Measurements from ENCODE around the gene PRKCE.

Gene PRKCE

GRCh38 chr2:45683292-45683691 lies 31.8 kb downstream of the PRKCE start:
- no peak overlapping the region for H3K4me3 ChIP-seq (ENCODE audit: control insufficient read depth, low read depth, low read length)
- no peak for DNase-seq (ENCODE audit: low read depth)
- TF ChIP-seq, protein P1, sequence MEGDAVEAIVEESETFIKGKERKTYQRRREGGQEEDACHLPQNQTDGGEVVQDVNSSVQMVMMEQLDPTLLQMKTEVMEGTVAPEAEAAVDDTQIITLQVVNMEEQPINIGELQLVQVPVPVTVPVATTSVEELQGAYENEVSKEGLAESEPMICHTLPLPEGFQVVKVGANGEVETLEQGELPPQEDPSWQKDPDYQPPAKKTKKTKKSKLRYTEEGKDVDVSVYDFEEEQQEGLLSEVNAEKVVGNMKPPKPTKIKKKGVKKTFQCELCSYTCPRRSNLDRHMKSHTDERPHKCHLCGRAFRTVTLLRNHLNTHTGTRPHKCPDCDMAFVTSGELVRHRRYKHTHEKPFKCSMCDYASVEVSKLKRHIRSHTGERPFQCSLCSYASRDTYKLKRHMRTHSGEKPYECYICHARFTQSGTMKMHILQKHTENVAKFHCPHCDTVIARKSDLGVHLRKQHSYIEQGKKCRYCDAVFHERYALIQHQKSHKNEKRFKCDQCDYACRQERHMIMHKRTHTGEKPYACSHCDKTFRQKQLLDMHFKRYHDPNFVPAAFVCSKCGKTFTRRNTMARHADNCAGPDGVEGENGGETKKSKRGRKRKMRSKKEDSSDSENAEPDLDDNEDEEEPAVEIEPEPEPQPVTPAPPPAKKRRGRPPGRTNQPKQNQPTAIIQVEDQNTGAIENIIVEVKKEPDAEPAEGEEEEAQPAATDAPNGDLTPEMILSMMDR (conservative IDR thresholded peaks at IDR 0.05; ENCODE audit: control insufficient read depth, insufficient read depth, low read depth, low read length) = no peak

DNA sequence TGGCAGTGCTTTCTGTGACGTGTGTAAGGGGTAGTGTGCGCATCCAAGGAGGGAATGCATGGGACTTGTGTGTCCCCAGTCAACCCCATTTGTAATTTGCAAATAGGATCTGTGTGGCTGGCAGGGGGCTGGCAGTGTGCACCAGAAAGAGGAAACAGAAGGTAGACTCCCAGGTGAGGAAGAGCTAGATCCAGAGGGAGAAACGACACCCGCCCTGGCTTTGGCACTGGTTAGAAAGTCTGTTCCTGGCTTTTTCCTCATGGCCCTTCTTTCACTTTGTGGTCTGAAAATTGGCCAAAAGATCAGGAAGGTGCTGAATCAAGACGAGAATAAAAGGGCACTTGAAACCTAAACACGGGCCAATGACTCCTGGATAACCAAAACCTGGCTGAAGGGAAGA lies 33.3 kb downstream of the PRKCE start:
- DNase-seq (ENCODE audit: low read depth) = no peak
- TF ChIP-seq, protein P1 (conservative IDR thresholded peaks at IDR 0.05; ENCODE audit: control insufficient read depth, insufficient read depth, low read depth, low read length) = no peak
- H3K4me3 ChIP-seq (ENCODE audit: control insufficient read depth, low read depth, low read length) = no peak overlapping the region

DNA sequence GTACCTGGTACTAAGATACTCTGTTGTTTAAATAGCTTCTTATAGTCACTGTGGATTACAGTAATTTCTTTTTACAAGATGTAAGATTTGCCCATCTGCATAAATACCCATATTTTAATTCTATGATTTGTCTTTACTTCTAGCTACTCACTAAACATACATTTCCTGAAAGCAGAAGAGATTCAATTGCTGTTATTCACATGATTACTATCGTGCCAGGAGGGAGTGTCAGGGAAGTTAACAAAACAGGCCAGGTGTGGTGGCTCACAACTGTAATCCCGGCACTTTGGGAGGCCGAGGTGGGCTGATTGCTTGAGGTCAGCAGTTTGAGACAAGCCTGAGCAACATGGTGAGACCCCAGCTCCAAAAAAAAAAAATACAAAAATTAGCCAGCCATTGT lies 33.8 kb downstream of the PRKCE start:
- no peak overlapping the region for H3K4me3 ChIP-seq (ENCODE audit: control insufficient read depth, low read depth, low read length)
- DNase-seq (ENCODE audit: low read depth) = no peak
- TF ChIP-seq, protein P1 (conservative IDR thresholded peaks at IDR 0.05; ENCODE audit: control insufficient read depth, insufficient read depth, low read depth, low read length) = no peak

- no peak overlapping the region for H3K4me3 ChIP-seq (ENCODE audit: control insufficient read depth, low read depth, low read length)
- TF ChIP-seq, protein P1 (conservative IDR thresholded peaks at IDR 0.05; ENCODE audit: control insufficient read depth, insufficient read depth, low read depth, low read length) = no peak
- no peak for DNase-seq (ENCODE audit: low read depth)
These were observed 36.5 kb downstream of the PRKCE start for GRCh38 chr2:45687964-45688363.

DNA sequence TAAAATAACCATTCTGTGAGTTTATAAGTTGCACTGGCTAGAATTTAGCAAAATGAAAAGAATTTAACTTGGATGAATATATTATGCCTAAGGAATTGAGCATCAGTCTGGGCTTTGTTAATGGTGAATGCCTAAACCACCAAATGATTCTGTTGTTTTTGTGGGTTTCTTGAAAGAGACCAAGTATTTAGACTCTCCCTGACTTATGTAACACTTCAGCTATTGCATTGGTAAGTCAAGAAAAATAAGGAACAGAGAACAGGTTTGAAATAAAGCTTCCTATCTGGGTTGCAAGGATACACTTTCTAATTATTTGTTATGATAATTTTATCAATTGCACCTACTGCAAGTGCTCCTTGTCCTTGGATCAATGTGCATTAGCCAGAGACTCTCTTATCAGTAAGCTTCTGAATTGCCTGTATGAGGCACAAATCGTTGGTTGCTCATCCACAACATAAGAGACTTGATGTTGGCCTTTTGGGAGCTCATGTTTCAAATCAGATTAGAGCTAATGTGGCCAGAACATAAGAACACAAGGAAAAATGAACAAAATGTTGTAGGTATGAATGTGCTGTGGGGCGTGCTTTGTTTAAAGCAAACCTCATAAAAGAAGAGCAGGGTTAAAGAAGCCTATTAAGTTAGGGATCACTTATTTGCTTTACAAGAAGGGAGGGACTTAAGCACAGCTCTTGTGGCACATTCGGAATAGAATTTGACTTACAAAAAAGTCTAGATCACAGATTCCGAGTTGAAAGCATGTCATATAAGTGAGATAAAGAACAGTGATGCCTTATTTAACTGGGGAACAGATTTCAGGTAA lies 37.2 kb downstream of the PRKCE start:
- no peak for DNase-seq (ENCODE audit: low read depth)
- TF ChIP-seq, protein P1 (conservative IDR thresholded peaks at IDR 0.05; ENCODE audit: control insufficient read depth, insufficient read depth, low read depth, low read length) = no peak
- H3K4me3 ChIP-seq (ENCODE audit: control insufficient read depth, low read depth, low read length) = no peak overlapping the region

DNA sequence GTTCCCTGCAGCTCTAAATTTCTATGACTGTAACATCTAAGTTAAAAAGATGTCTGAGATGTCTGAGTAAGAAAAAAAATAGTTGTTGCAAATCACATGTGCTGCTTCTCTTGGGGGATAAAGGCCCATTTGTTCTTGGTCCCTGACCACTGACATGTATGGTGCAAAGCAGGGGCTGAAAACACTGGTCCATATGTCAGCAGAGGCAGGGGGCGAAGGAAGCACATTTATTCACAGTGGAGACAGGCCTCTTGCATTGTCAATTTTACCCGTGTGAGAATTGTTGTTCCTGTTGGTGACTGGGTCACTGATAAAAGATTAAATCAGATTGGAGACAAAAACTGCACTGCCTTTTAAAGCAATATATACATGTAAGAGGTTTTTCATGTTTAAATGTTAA lies 38.8 kb downstream of the PRKCE start:
- no peak for DNase-seq (ENCODE audit: low read depth)
- H3K4me3 ChIP-seq (ENCODE audit: control insufficient read depth, low read depth, low read length) = no peak overlapping the region
- TF ChIP-seq, protein P1 (conservative IDR thresholded peaks at IDR 0.05; ENCODE audit: control insufficient read depth, insufficient read depth, low read depth, low read length) = no peak
